ENCODE results near the gene RCC1. TPM values are rescaled to one million over a fixed set of nuclear protein-coding genes. Genes with fewer than 3 reads are reported as not detected.

The RCC1 gene
- total RNA-seq, 1 experiment from 2014 or later, result 96.5 TPM

- Histone ChIP-seq H3K9ac (ENCODE audit: low read length) (no peak overlapping the region), H3K36me3 (ENCODE audit: low read depth, low read length) (peaks cover 24% of the 10 kb centered on the region; the same call in 1 of the 2 replicates), H3K9me3 (ENCODE audit: low read length) (no peaks in the 10 kb centered on the region), H3K4me1 (ENCODE audit: insufficient read depth, low read length) (no peaks in the 10 kb centered on the region), H3K79me2 (ENCODE audit: low read length) (no peaks in the 10 kb centered on the region), H3F3A (ENCODE audit: low read length, unreplicated experiment) (no peaks in the 10 kb centered on the region), H4K20me1 (ENCODE audit: low read length) (no peaks in the 10 kb centered on the region), H2AFZ (ENCODE audit: low read length) (no peak overlapping the region), H3K4me2 (ENCODE audit: low read length) (no peak overlapping the region), H3K27me3 (ENCODE audit: low read length) (no peaks in the 10 kb centered on the region), H3K27ac (ENCODE audit: low read length) (no peak overlapping the region), H3K4me3 (ENCODE audit: low read length) (no peak overlapping the region), H3K9me2 (replicated peaks; ENCODE audit: low read length) (no peaks in the 10 kb centered on the region)
- DNase-seq (no peak), ATAC-seq (no peak)
- TF ChIP-seq CTCF (conservative IDR thresholded peaks at IDR 0.05; ENCODE audit: low read depth, low read length) (no peak), EZH2phosphoT487 (IDR thresholded peaks at IDR 0.05; ENCODE audit: borderline replicate concordance, low read length) (no peak), EZH2 (IDR thresholded peaks at IDR 0.05; ENCODE audit: low read length, unreplicated experiment) (no peak)
- ChIA-PET CTCF (no interaction called here), POLR2A (ENCODE audit: unreplicated experiment) (no interaction called here)
- BruUV-seq (replicated peaks), result no TSS peak
- intact Hi-C loops (cut with micrococcal nuclease), result no loop called here
Measured at GRCh38 chr1:28494737-28495136, 11.1 kb upstream of the RCC1 start.

- H3F3A ChIP-seq (ENCODE audit: low read length, unreplicated experiment), result no peaks in the 10 kb centered on the region
- CTCF ChIA-PET, result no interaction called here
- POLR2A ChIA-PET (ENCODE audit: unreplicated experiment), result no interaction called here
- ATAC-seq (no peak), DNase-seq (no peak)
- H3K79me2 ChIP-seq (ENCODE audit: low read length), result no peaks in the 10 kb centered on the region
- H3K4me2 ChIP-seq (ENCODE audit: low read length), result no peak overlapping the region
- no peaks in the 10 kb centered on the region for H3K27me3 ChIP-seq (ENCODE audit: low read length)
- TF ChIP-seq EZH2 (IDR thresholded peaks at IDR 0.05; ENCODE audit: low read length, unreplicated experiment), result no peak
- TF ChIP-seq CTCF (conservative IDR thresholded peaks at IDR 0.05; ENCODE audit: low read depth, low read length), result no peak
- TF ChIP-seq EZH2phosphoT487 (IDR thresholded peaks at IDR 0.05; ENCODE audit: borderline replicate concordance, low read length), result no peak
- intact Hi-C loops (cut with micrococcal nuclease), result no loop called here
- peaks cover 14% of the 10 kb centered on the region for H3K4me1 ChIP-seq (ENCODE audit: insufficient read depth, low read length)
- no peak overlapping the region for H3K27ac ChIP-seq (ENCODE audit: low read length)
- no peaks in the 10 kb centered on the region for H4K20me1 ChIP-seq (ENCODE audit: low read length)
- no peaks in the 10 kb centered on the region for H3K9me3 ChIP-seq (ENCODE audit: low read length)
- no TSS peak for BruUV-seq (replicated peaks)
- H3K4me3 ChIP-seq (ENCODE audit: low read length), result no peak overlapping the region
- H3K36me3 ChIP-seq (ENCODE audit: low read depth, low read length), result peaks cover 8% of the 10 kb centered on the region; the same call in 1 of the 2 replicates
- no peaks in the 10 kb centered on the region for H3K9me2 ChIP-seq (replicated peaks; ENCODE audit: low read length)
- no peak overlapping the region for H2AFZ ChIP-seq (ENCODE audit: low read length)
- no peak overlapping the region for H3K9ac ChIP-seq (ENCODE audit: low read length)
Measured at GRCh38 chr1:28499553-28499952, 6.3 kb upstream of the RCC1 start.

GRCh38 chr1:28501925-28502324 lies 3.9 kb upstream of the RCC1 start:
- Histone ChIP-seq H3K4me1 (ENCODE audit: insufficient read depth, low read length) (peaks cover 14% of the 10 kb centered on the region), H3K9ac (ENCODE audit: low read length) (no peak overlapping the region), H4K20me1 (ENCODE audit: low read length) (peaks cover under 1% of the 10 kb centered on the region; the same call in 1 of the 2 replicates), H3K27me3 (ENCODE audit: low read length) (no peaks in the 10 kb centered on the region), H3K36me3 (ENCODE audit: low read depth, low read length) (peaks cover 10% of the 10 kb centered on the region), H3K27ac (ENCODE audit: low read length) (no peak overlapping the region), H2AFZ (ENCODE audit: low read length) (no peak overlapping the region), H3F3A (ENCODE audit: low read length, unreplicated experiment) (peaks cover 9% of the 10 kb centered on the region), H3K79me2 (ENCODE audit: low read length) (peaks cover 22% of the 10 kb centered on the region), H3K9me2 (replicated peaks; ENCODE audit: low read length) (no peaks in the 10 kb centered on the region), H3K4me2 (ENCODE audit: low read length) (no peak overlapping the region), H3K4me3 (ENCODE audit: low read length) (no peak overlapping the region), H3K9me3 (ENCODE audit: low read length) (no peaks in the 10 kb centered on the region)
- ChIA-PET POLR2A (ENCODE audit: unreplicated experiment) (no interaction called here), CTCF (no interaction called here)
- DNase-seq (no peak), ATAC-seq (no peak)
- no TSS peak for BruUV-seq (replicated peaks)
- intact Hi-C loops (cut with micrococcal nuclease), result no loop called here
- TF ChIP-seq EZH2phosphoT487 (IDR thresholded peaks at IDR 0.05; ENCODE audit: borderline replicate concordance, low read length) (no peak), CTCF (conservative IDR thresholded peaks at IDR 0.05; ENCODE audit: low read depth, low read length) (no peak), EZH2 (IDR thresholded peaks at IDR 0.05; ENCODE audit: low read length, unreplicated experiment) (no peak)
